Activated naive CD4-positive, alpha-beta T cell treated with anti-CD3 and anti-CD28 coated beads, Interleukin-2, amount 50 U/mL, for 24 hours (primary cell): Measurements from ENCODE around the gene RETREG1.
A peak's percentile ranks its signal among the peaks of the same experiment; 100 is the strongest.
"Not testable (repeated sequence)": the region's sequence is repeated elsewhere in the genome, so short reads cannot be mapped to it uniquely, and the experiment has no call there.

Experiments
- H3K27ac Mint-ChIP-seq: one replicate; pipeline ENCODE4 v1.8.0; 2021; ENCODE audit warnings: mild to moderate bottlenecking, mixed read lengths
- H3K27me3 Mint-ChIP-seq: one replicate; pipeline ENCODE4 v1.8.0; 2021; ENCODE audit warnings: mixed read lengths
- H3K36me3 Mint-ChIP-seq: one replicate; pipeline ENCODE4 v1.8.0; 2021; ENCODE audit warnings: mixed read lengths
- H3K4me1 Mint-ChIP-seq: one replicate; pipeline ENCODE4 v1.8.0; 2021; ENCODE audit warnings: mixed read lengths
- H3K4me3 Mint-ChIP-seq: one replicate; pipeline ENCODE4 v1.8.0; 2021; ENCODE audit warnings: mild to moderate bottlenecking, mixed read lengths
- H3K9me3 Mint-ChIP-seq: one replicate; pipeline ENCODE4 v1.8.0; 2021; ENCODE audit warnings: mixed read lengths

Gene RETREG1

GRCh38 chr5:16485656-16486055 is 131.1 kb downstream of the RETREG1 start:
- Mint-ChIP-seq H3K9me3 (no peaks in the 10 kb centered on the region), H3K27me3 (no peaks in the 10 kb centered on the region), H3K36me3 (peaks cover 4% of the 10 kb centered on the region), H3K4me3 (no peak overlapping the region), H3K27ac (no peak overlapping the region), H3K4me1 (peaks cover 51% of the 10 kb centered on the region)

GRCh38 chr5:16484081-16484480 is 132.7 kb downstream of the RETREG1 start:
- Mint-ChIP-seq H3K36me3 (peaks cover 5% of the 10 kb centered on the region), H3K27ac (no peak overlapping the region), H3K4me1 (peaks cover 43% of the 10 kb centered on the region), H3K4me3 (no peak overlapping the region), H3K9me3 (no peaks in the 10 kb centered on the region), H3K27me3 (no peaks in the 10 kb centered on the region)

- Mint-ChIP-seq H3K27me3 (no peaks in the 10 kb centered on the region), H3K9me3 (no peaks in the 10 kb centered on the region), H3K4me1 (peaks cover 47% of the 10 kb centered on the region), H3K4me3 (no peak overlapping the region), H3K27ac (no peak overlapping the region), H3K36me3 (peaks cover 7% of the 10 kb centered on the region)
Measured at GRCh38 chr5:16483361-16483760, 133.4 kb downstream of the RETREG1 start.

GRCh38 chr5:16482891-16483290 is 133.9 kb downstream of the RETREG1 start:
- Mint-ChIP-seq H3K27me3 (no peaks in the 10 kb centered on the region), H3K4me1 (peaks cover 42% of the 10 kb centered on the region), H3K27ac (no peak overlapping the region), H3K9me3 (no peaks in the 10 kb centered on the region), H3K4me3 (no peak overlapping the region), H3K36me3 (peaks cover 7% of the 10 kb centered on the region)

- Mint-ChIP-seq H3K27ac (peak overlapping the region; percentile 47), H3K4me3 (no peak overlapping the region), H3K9me3 (no peaks in the 10 kb centered on the region), H3K36me3 (peaks cover 8% of the 10 kb centered on the region), H3K4me1 (peaks cover 29% of the 10 kb centered on the region), H3K27me3 (no peaks in the 10 kb centered on the region)
Measured at GRCh38 chr5:16480821-16481538, 135.8 kb downstream of the RETREG1 start.

- Mint-ChIP-seq H3K4me3 (no peak overlapping the region), H3K4me1 (peaks cover 31% of the 10 kb centered on the region), H3K27me3 (no peaks in the 10 kb centered on the region), H3K36me3 (peaks cover 8% of the 10 kb centered on the region), H3K27ac (no peak overlapping the region), H3K9me3 (no peaks in the 10 kb centered on the region)
Measured at GRCh38 chr5:16480144-16480543, 136.7 kb downstream of the RETREG1 start.

GRCh38 chr5:16477541-16477940 is 139.3 kb downstream of the RETREG1 start:
- no peak overlapping the region for H3K4me3 Mint-ChIP-seq
- no peaks in the 10 kb centered on the region for H3K9me3 Mint-ChIP-seq
- peaks cover 8% of the 10 kb centered on the region for H3K36me3 Mint-ChIP-seq
- peaks cover 29% of the 10 kb centered on the region for H3K4me1 Mint-ChIP-seq
- no peaks in the 10 kb centered on the region for H3K27me3 Mint-ChIP-seq
- H3K27ac Mint-ChIP-seq, result no peak overlapping the region

- H3K27ac Mint-ChIP-seq, H3K27me3 Mint-ChIP-seq, H3K36me3 Mint-ChIP-seq, H3K9me3 Mint-ChIP-seq, H3K4me3 Mint-ChIP-seq: not testable (repeated sequence)
- peaks cover 33% of the 10 kb centered on the region for H3K4me1 Mint-ChIP-seq
Measured at GRCh38 chr5:16476417-16476816, 140.4 kb downstream of the RETREG1 start.

GRCh38 chr5:16471387-16471786 is 145.4 kb downstream of the RETREG1 start:
- Mint-ChIP-seq H3K4me3 (no peak overlapping the region), H3K27ac (peak overlapping the region; percentile 52), H3K36me3 (peaks cover 4% of the 10 kb centered on the region), H3K4me1 (peaks cover 66% of the 10 kb centered on the region), H3K9me3 (no peaks in the 10 kb centered on the region), H3K27me3 (no peaks in the 10 kb centered on the region)

GRCh38 chr5:16467363-16468219 is 149.2 kb downstream of the RETREG1 start:
- no peaks in the 10 kb centered on the region for H3K27me3 Mint-ChIP-seq
- H3K9me3 Mint-ChIP-seq, result no peaks in the 10 kb centered on the region
- H3K4me3 Mint-ChIP-seq, result peak overlapping the region; percentile 99
- peak overlapping the region; percentile 93 for H3K27ac Mint-ChIP-seq
- peaks cover 13% of the 10 kb centered on the region for H3K36me3 Mint-ChIP-seq
- peaks cover 81% of the 10 kb centered on the region for H3K4me1 Mint-ChIP-seq

GRCh38 chr5:16465544-16466432 is 151.0 kb downstream of the RETREG1 start, which contains the start of gene ZNF622:
TSS of gene ZNF622 (minus strand) at chr5:16465800. CDS start at chr5:16465665, 135 bp downstream.
- Mint-ChIP-seq H3K36me3 (peaks cover 21% of the 10 kb centered on the region), H3K27ac (peak within 1 kb of the TSS; percentile 98), H3K27me3 (no peaks in the 10 kb centered on the region), H3K4me1 (peaks cover 84% of the 10 kb centered on the region), H3K9me3 (no peaks in the 10 kb centered on the region), H3K4me3 (peak within 1 kb of the TSS; percentile 99)

GRCh38 chr5:16464664-16465543 is 151.9 kb downstream of the RETREG1 start:
- Mint-ChIP-seq H3K27ac (peak overlapping the region; percentile 98), H3K4me3 (peak overlapping the region; percentile 99), H3K4me1 (peaks cover 87% of the 10 kb centered on the region), H3K9me3 (no peaks in the 10 kb centered on the region), H3K36me3 (peaks cover 23% of the 10 kb centered on the region), H3K27me3 (no peaks in the 10 kb centered on the region)

- Mint-ChIP-seq H3K9me3 (no peaks in the 10 kb centered on the region), H3K27me3 (no peaks in the 10 kb centered on the region), H3K4me1 (peaks cover 88% of the 10 kb centered on the region), H3K27ac (no peak overlapping the region), H3K36me3 (peaks cover 26% of the 10 kb centered on the region), H3K4me3 (peak overlapping the region; percentile 99)
Measured at GRCh38 chr5:16464231-16464630, 152.6 kb downstream of the RETREG1 start.

GRCh38 chr5:16461782-16462181 is 155.0 kb downstream of the RETREG1 start:
- H3K27ac Mint-ChIP-seq, result peak overlapping the region; percentile 80
- peak overlapping the region; percentile 64 for H3K4me3 Mint-ChIP-seq
- H3K9me3 Mint-ChIP-seq, result no peaks in the 10 kb centered on the region
- H3K36me3 Mint-ChIP-seq, result peaks cover 27% of the 10 kb centered on the region
- peaks cover 88% of the 10 kb centered on the region for H3K4me1 Mint-ChIP-seq
- no peaks in the 10 kb centered on the region for H3K27me3 Mint-ChIP-seq
